Thymus (tissue), 14 donors: ENCODE measurements around the gene C1QTNF2. TPM values are rescaled to one million over a fixed set of nuclear protein-coding genes. Genes with fewer than 3 reads are reported as not detected.

Source experiments
- DNase-seq, 9 donors: peaks; one replicate each; pipeline ENCODE4 v3.0.0-alpha.2; 2013; ENCODE audit warnings: low spot score in 9 of 9, low read depth in 6 of 9, missing footprints in 1 of 9
- H3K27ac ChIP-seq, 2 donors: one replicate each; pipeline ENCODE4 v1.5.1; 2013; ENCODE audit warnings: control low read depth in 1 of 2, low read depth in 1 of 2, low read length in 1 of 2, mild to moderate bottlenecking in 1 of 2, moderate library complexity in 1 of 2
- H3K27me3 ChIP-seq, 2 donors: one replicate each; pipeline ENCODE4 v1.5.1; 2013; ENCODE audit warnings: low read length in 1 of 2; ENCODE audit not compliant: control insufficient read depth in 2 of 2, insufficient read depth in 1 of 2
- H3K36me3 ChIP-seq, 2 donors: one replicate each; pipeline ENCODE4 v1.5.1; 2013; ENCODE audit warnings: low read length in 1 of 2, mild to moderate bottlenecking in 1 of 2, moderate library complexity in 1 of 2; ENCODE audit not compliant: control insufficient read depth in 2 of 2, insufficient read depth in 2 of 2
- H3K4me1 ChIP-seq, 2 donors: one replicate each; pipeline ENCODE4 v1.5.1; 2013; ENCODE audit warnings: low read length in 2 of 2; ENCODE audit not compliant: control insufficient read depth in 2 of 2, insufficient read depth in 2 of 2
- H3K4me3 ChIP-seq, 2 donors: one replicate each; pipeline ENCODE4 v1.5.1; 2013; ENCODE audit warnings: low read length in 2 of 2, control low read depth in 1 of 2, mild to moderate bottlenecking in 1 of 2
- H3K9me3 ChIP-seq, 2 donors: one replicate each; pipeline ENCODE4 v1.5.1; 2013; ENCODE audit warnings: low read length in 1 of 2, mild to moderate bottlenecking in 1 of 2; ENCODE audit not compliant: control insufficient read depth in 2 of 2, insufficient read depth in 1 of 2
- WGBS: extraction: QIAGEN DNeasy Blood & Tissue Kit; methylation state at CpG from one replicate; pipeline ENCODE4 v1.1.7; 2013; 5-methylcytosine and 5-hydroxymethylcytosine counted together
- long read RNA-seq, 10 donors: transcript quantifications; one replicate each; lab custom pipeline, GENCODE V29; 2026
- polyA plus RNA-seq: library from polyadenylated mRNA; stranded (reverse); fragments of 200-250 nt; gene quantifications from one replicate; pipeline ENCODE4 v1.2.3, GENCODE V29; 2013
- total RNA-seq: library from RNA; stranded (reverse); fragments of 120-200 nt; gene quantifications from one replicate; pipeline ENCODE4 v1.2.4, GENCODE V29; 2013
- donor health status: healthy.

C1QTNF2 gene, protein sequence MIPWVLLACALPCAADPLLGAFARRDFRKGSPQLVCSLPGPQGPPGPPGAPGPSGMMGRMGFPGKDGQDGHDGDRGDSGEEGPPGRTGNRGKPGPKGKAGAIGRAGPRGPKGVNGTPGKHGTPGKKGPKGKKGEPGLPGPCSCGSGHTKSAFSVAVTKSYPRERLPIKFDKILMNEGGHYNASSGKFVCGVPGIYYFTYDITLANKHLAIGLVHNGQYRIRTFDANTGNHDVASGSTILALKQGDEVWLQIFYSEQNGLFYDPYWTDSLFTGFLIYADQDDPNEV
- total RNA-seq (0.61 TPM), polyA plus RNA-seq (0.46 TPM)
- long read RNA-seq, donor 1, result 0 reads
- long read RNA-seq, donor 2, result 0 reads
- long read RNA-seq, donor 3, partial matches to known transcripts, result 0 of 2 reads
- long read RNA-seq, donor 3, other reads (novel, unspliced or antisense), result 0 of 2 reads
- long read RNA-seq, donor 4, partial matches to known transcripts, result 0 of 1 reads
- long read RNA-seq, donor 4, other reads (novel, unspliced or antisense), result 0 of 1 reads
- long read RNA-seq, donor 5, partial matches to known transcripts, result 0 of 2 reads
- long read RNA-seq, donor 5, other reads (novel, unspliced or antisense), result 0 of 2 reads
- long read RNA-seq, donor 6, result 0 reads
- long read RNA-seq, donor 7, partial matches to known transcripts, result 0 of 1 reads
- long read RNA-seq, donor 7, other reads (novel, unspliced or antisense), result 0 of 1 reads
- long read RNA-seq, donor 8, result 0 reads
- long read RNA-seq, donor 9, partial matches to known transcripts, result 0 of 1 reads
- long read RNA-seq, donor 9, other reads (novel, unspliced or antisense), result 0 of 1 reads
- long read RNA-seq, donor 10, result 0 reads

DNA sequence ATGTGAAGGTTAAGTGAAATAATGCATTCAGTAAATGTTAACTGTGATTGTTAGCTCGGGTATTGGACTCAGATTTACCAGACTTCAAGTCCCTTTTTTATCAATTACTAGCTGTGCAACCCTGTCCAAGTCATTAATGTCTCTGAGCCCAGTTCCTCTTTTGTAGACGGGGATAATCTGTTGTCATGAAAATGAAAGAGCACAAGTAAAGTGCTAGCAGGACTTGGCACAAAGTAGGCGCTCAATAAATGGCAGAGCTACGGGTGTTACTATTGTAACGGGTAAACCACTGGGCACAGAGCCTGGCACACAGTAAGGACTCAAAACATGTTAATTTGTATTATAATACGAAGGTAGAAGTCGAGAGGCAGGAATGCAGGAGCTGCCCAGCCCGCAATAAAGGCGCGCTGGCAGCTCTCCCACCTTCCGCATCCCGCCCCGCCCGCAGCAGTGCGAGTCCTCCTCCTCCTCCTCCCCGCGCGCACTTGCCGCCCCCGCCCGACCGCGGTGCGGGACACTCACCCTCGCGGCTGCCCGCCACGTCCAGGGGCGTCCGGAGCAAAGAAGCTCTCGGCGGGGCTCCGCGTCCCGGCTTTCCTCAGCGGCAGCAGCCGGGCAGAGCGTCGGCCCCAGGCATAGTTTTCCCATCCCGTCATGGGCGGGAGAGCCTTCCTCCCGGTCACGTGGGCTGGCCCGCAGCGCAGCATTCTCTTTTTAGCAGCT lies at the start of gene C1QTNF2:
Gene C1QTNF2 (minus strand): TSS at position 637 of the 723 bp plus-strand sequence. CDS start 15,615 bp downstream, outside the sequence.
- WGBS, result 5% methylated on average over 45 of the region's 45 CpGs
- H3K27ac ChIP-seq, result peak within 1 kb of the TSS in 1 of 2 donors; percentile 31
- peak within 1 kb of the TSS; percentile 19 to 50 for H3K4me3 ChIP-seq
- H3K9me3 ChIP-seq, result no peaks in the 10 kb centered on the region
- H3K36me3 ChIP-seq, result no peaks in the 10 kb centered on the region
- H3K4me1 ChIP-seq, result peaks cover 0 to 8% of the 10 kb centered on the region in 2 donors
- peaks cover 15 to 47% of the 10 kb centered on the region in 2 donors for H3K27me3 ChIP-seq
- peak in 1 of 9 donors; percentile 3 for DNase-seq

DNA sequence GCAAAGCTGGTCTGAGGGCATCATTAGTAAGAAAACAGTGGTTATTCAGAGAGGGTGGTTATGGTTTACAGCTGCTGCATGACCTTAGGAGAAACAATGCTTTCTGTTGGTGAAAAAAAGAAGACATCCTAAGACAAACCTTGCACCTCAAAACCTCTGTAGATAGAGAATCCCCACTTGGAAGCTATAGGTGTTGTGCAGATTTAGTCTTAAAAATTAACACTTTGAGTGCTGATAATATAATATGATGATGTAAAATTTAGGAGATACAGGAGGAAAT lies 49.8 kb upstream of the C1QTNF2 start:
- Histone ChIP-seq H3K4me1 (peaks cover 21 to 29% of the 10 kb centered on the region in 2 donors), H3K36me3 (peaks cover 0 to 8% of the 10 kb centered on the region in 2 donors), H3K27me3 (no peaks in the 10 kb centered on the region), H3K4me3 (no peak overlapping the region), H3K9me3 (no peaks in the 10 kb centered on the region), H3K27ac (peak overlapping the region in 1 of 2 donors; percentile 95)
- DNase-seq, result no peak

DNA sequence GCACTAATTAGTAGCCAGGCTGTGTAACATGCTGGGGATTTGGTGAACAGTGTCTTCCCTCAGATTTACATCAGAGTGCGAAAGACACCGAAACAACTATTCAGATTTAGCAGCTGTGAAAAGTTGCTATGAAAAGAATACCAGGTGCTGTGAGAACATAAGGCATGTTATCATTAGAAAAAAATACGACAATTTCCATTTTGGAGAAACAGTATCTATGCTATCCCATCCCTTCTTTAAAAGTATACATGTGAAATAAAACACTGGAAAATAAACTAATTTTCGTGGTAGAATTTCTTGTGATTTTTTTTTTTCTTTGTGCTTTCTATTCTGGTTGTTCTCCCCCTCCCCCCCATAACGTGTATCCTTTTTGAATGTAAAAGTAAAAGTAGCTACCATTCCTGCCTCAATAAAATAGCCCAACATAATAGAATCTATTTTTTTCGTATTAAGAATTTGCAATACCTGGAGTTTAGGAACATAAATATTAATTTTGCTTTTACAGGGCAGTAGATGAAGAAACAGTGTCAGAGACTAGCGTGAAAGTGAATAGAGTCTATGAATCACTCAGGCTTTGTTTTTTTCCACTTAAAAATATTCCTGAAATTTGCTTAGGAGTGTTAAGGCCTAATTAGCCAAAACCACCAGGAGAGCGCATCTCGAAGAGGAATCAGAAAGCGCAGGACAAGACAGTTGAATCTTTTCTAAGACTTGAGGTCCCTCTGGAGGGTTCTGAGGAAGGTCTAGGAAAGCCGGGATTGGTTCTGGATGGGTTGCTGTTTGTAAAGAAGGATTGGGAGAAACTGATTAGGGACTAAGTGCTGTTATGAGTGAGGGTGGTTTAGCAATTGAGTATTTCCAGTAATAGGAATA lies 49.3 kb upstream of the C1QTNF2 start:
- H3K27ac ChIP-seq, result peak overlapping the region; percentile 90 to 95
- H3K4me1 ChIP-seq, result peaks cover 20 to 26% of the 10 kb centered on the region in 2 donors
- WGBS, result 44% methylated on average over 11 of the region's 11 CpGs
- H3K27me3 ChIP-seq, result no peaks in the 10 kb centered on the region
- no peak for DNase-seq
- peak overlapping the region; percentile 85 to 86 for H3K4me3 ChIP-seq
- peaks cover 0 to 9% of the 10 kb centered on the region in 2 donors for H3K36me3 ChIP-seq
- no peaks in the 10 kb centered on the region for H3K9me3 ChIP-seq

DNA sequence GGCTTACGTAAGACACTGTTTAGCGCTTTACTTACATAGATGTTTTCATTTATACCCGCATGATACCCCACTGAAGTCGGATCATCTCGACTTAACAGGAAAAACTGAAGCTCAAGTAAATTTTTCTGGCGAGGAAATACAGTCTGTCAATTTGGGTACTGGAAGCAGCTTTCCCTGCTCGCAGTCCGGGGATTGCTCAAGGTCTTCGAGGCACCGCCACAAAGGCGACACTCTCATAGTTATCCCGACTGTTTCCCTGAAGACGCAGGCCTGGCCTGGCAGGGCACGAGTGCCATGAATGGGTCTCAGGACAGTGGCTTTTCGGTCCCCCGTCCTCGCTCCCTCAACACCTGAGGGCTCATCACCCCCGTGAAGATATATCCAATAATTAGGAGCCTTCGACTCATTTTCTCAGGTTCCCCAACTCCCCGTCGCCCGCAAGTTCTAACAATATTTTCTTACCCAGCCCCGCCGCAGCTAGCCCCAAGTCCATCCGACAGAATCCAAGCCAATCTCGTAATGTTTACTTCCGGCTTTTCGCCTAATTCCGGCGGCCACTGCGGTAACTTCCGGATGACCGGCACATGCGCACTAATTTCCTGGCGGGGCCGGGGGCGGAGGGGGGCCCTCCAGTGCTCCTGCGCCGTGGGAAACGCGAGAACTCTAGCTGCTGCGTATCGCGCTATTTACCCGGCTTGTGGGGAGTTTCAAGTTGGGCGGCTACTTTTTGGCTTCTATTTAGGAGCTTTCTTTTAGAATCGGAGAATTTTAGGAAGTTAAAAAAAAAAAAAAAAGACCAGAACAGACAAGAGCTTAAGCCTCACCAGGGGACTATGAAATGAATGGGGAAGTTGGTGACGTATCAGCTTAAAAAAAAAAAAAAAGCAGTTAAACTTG lies 48.4 kb upstream of the C1QTNF2 start, which contains the start of gene SLU7:
Gene SLU7 (minus strand): TSS at position 521 of the 897 bp plus-strand sequence. CDS start 3,787 bp downstream, outside the sequence.
- Histone ChIP-seq H3K4me1 (peaks cover 19 to 25% of the 10 kb centered on the region in 2 donors), H3K4me3 (peak within 1 kb of the TSS; percentile 85 to 86), H3K27ac (peak within 1 kb of the TSS; percentile 90 to 95), H3K36me3 (peaks cover 0 to 13% of the 10 kb centered on the region in 2 donors), H3K9me3 (no peaks in the 10 kb centered on the region), H3K27me3 (no peaks in the 10 kb centered on the region)
- peak; percentile 79 to 95 (median 85) for DNase-seq
- WGBS, result under 1% methylated on average over 48 of the region's 48 CpGs

DNA sequence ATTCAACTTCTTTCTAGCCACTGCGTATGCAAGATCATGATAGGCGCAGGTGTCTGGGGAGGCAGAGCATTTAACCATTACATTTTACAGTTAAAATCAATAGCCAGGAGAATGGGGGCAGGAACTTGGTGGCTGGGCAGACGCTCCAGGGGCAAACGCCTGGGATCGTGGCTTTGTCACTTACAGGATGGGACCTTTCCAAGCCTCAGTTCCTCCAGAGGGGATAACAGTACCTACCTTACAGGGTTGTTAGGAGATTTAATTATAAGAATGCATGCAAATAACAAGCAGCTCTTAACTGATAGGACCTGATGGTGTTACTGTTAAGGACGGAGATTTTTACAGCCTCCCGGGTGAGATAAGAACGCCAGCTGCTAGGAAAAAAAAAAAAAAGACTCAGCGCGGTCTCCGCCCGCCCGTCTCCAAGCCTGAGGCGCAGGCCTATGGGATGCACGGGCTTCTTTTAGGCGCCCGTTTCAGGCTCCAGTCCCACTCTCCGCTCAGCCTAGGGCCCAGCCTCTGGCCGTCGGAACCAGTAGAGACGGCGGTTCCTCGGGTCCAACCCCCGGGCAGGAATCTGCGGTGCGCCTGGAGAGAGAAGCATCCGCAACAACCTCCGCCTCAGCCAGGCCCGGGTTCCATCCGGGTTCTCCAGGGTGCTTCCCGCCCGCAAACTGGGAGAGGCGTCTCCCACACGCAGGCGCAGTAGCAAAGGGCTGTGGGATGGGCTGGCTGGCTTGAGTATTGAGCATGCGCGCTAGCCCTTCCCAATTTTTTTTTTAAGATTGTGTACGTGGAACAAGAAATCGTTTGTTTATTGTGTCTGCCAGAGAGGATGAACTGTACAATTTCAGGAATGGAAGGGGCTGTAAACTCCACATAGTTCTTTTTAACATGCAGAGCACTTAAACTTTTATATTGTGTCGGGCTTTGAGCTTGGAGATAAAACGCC lies 29.3 kb upstream of the C1QTNF2 start, which contains the start of gene FAM200C:
Gene FAM200C (minus strand): TSS at position 653 of the 952 bp plus-strand sequence. CDS start 4,564 bp downstream, outside the sequence.
- peak within 1 kb of the TSS; percentile 49 to 82 for H3K27ac ChIP-seq
- peak in 7 of 9 donors; percentile 55 to 83 (median 64) for DNase-seq

DNA sequence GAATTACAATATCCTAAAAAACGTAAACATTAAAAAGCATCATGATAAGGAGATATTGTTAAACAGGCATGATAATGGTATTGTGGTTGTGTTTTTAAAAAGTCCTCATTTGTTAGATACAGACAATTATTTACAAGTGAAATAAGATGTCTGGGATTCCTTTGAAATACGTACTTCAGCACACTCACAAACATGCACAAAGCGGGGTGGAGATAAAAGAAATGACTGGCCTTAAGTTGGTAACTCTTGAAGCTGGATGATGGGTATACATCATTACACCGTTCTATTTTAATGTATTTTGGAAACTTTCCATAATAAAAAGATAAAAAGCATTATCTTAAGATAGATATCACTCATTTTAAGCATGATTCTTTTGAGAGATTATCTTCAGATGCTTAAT lies 28.4 kb upstream of the C1QTNF2 start:
- H3K4me3 ChIP-seq, result no peak overlapping the region
- H3K4me1 ChIP-seq, result peaks cover 8 to 10% of the 10 kb centered on the region in 2 donors
- no peaks in the 10 kb centered on the region for H3K27me3 ChIP-seq
- no peak for DNase-seq
- H3K9me3 ChIP-seq, result no peaks in the 10 kb centered on the region
- H3K36me3 ChIP-seq, result peaks cover 8 to 19% of the 10 kb centered on the region in 2 donors
- H3K27ac ChIP-seq, result no peak overlapping the region
- 85% methylated on average over 4 of the region's 4 CpGs for WGBS

More for the DNA sequence above, 29.3 kb upstream of the C1QTNF2 start, which contains the start of gene FAM200C:
- WGBS, result 1% methylated on average over 41 of the region's 41 CpGs
- peaks cover 16 to 28% of the 10 kb centered on the region in 2 donors for H3K36me3 ChIP-seq
- H3K27me3 ChIP-seq, result no peaks in the 10 kb centered on the region
- peaks cover 8 to 10% of the 10 kb centered on the region in 2 donors for H3K4me1 ChIP-seq
- no peaks in the 10 kb centered on the region for H3K9me3 ChIP-seq
- peak within 1 kb of the TSS; percentile 83 to 89 for H3K4me3 ChIP-seq

DNA sequence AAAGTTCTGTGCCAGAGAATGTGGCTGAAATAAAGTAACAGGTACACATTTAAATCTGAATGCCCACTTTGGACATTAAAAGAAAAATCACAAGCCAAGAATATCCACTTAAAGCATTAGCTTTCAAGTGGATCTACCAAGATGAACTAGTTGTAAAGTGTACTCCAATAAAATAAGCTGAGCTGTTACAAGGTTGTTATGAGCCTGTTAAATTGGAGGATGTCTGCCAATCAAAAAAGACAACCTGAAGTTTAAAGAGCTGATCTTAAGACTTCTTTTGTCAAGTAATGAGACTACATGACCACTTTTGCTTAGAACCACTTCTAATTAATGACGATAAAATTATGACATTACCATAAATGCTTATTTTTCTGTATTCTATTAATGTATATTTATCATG lies 27.1 kb upstream of the C1QTNF2 start:
- Histone ChIP-seq H3K9me3 (no peaks in the 10 kb centered on the region), H3K4me1 (peaks cover 8 to 10% of the 10 kb centered on the region in 2 donors), H3K36me3 (peaks cover 0 to 8% of the 10 kb centered on the region in 2 donors), H3K4me3 (no peak overlapping the region), H3K27me3 (no peaks in the 10 kb centered on the region), H3K27ac (no peak overlapping the region)
- WGBS, result 95% methylated on average over 1 of the region's 1 CpG
- no peak for DNase-seq
